GM21526 (cell line): ENCODE results near the gene PRKN.
"Not testable (repeated sequence)": the region's sequence is repeated elsewhere in the genome, so short reads cannot be mapped to it uniquely, and the experiment has no call there.

ENCODE experiments used
- ATAC-seq: cut with Tn5 transposase; IDR thresholded peaks from one replicate; pipeline ENCODE4 v1.9.1; 2021; ENCODE audit warnings: moderate library complexity; ENCODE audit not compliant: unreplicated experiment, low FRiP score

PRKN gene

DNA sequence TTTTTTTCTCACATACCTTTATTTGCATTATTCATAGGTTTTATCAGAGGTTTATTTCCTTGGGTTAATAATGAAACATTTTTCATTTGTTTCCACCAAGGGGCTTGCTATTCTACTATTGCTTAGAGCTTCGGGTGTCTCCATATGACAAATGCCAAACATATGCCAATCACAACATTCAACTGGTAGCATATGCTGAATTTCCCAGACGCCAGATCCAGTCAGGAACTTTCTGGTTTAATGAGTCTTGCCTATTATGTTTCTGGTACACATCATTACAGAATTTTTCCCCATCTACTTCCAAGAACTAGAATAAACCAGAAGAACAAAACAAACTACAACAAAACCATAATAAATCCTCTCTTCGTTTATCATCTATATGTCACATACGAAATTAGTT is 180.7 kb downstream of the PRKN start:
- ATAC-seq = no peak

DNA sequence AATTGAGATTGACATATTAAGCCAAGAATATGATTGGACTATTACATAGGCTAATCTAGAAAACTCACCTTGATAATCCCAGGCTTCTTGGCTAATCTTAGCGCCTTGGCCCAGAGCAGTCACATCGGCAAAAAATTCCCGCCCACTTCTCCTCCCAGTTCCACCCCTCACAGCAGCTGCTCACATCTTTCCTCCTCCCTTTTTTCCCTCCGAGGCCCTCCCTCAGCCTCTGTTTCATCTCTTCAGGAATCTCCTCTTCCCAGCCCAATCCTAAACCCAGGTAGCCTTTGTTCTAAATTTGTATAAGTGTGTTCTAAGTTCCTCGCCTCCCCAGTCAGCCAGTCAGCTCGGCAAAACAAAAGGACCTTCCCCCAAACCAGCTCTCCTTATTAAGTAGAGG is 184.3 kb downstream of the PRKN start:
- ATAC-seq = no peak

DNA sequence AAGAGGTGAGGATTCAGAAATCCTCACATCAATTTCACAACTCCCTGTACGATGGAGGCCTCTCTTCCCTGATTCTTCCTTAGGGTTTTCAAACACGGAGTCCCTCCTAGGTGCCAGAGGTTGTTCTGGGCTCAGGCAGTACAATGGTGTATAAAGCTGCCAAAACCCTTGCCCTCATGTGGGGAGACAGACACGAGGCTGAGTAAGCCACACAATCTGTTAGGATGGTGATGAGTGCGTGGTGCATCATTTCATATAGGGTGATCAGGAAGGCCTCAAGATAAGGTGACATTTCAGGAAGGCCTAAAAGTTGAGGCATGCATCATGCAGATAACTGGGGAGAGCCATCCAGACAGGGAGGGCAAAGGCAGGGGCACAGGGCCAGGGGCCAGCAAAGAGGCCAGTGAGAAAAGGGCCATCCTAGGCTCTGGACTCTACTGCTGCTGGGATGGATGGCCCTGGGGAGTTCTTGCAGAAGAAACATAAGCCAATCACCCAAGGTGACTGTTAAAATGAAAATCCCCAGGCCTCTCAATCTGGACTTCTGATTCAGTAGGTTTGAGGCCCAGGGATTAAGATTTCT is 186.5 kb downstream of the PRKN start:
- no peak for ATAC-seq

DNA sequence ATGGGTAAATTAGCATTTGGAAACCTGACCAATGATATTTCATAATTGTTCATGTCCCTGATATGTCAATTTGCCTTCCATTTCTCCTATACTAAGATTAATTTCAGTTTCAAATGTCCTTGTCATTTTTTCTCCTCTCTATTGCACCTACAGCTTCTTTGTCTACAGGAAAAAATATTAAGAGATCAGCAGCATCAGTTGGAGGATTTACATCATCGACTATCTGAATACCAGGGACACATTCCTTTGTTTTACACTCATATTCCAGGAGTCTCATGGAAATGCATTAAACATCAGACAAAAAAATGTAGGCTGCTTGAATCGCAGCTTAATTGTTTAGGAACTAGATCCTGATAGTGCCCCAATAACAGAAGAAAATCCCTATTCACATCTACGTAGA is 188.2 kb downstream of the PRKN start:
- ATAC-seq = no peak

DNA sequence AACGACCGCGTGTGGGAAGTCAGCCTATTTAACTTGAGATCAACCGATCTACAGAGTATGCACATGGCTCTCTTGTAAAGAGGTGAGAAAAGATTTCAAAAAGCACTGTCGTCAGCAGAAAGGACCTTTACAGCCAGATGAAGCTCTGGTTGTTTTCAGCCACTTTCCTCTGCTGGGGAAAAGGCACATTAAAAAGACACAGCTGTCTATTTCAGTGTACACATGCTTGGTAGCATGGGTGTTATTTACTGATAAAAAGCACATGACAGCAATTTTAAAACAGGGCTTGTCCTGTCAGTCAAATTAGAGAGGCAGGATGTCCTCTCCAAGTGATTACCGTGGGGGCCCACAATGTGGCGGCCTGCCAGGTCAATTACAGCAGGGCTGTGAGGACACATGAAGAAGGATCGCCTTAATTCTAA is 188.9 kb downstream of the PRKN start:
- ATAC-seq = no peak

DNA sequence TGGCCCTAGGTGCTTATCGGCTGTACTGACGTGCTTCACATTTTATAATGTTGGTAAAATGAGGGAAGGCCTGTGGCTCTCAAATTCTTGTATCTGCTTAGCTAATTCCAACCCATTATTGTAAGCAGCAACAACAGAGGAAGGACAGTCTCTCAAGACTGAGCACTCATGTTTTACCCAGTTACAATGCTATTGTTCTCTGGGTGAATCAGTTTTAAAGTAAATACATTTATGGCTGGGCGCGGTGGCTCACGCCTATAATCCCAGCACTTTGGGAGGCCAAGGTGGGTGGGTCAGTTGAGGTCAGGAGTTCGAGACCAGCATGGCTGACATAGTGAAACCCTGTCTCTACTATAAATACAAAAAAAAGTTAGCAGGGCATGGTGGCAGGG is 194.6 kb downstream of the PRKN start:
- no peak for ATAC-seq

DNA sequence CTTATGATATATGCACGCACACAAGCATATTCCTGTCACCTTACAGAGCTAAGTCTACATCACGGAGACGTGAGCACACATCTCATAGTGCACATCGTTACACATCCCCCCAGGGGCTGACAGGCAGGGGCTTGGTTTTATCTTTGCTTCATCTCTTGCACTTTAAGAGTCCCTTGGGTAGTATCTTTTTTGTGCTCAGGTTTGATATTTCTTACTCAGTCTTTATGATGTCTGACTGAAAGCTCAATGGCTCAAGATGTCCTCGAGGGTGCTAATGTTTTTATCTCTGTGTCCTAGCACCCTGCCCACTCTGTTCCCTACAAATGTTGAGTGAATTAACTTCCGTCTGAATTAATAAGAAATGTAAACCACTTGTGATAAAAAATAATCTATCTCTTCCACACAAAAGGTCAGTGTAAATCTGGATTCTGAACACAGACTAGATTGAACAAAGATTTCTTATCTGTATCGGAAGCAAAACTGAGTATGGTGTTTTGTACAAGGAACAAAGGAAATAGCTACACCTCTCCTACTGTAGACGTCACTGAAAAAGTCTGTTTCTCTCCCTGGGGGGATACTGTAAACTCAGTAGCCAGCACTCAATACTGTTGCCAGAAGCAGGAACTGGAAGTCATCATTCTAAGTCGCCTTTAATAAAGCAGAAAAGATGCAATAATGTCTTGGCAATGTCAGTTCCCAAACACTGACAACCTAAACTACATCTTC is 195.1 kb downstream of the PRKN start:
- ATAC-seq = no peak

DNA sequence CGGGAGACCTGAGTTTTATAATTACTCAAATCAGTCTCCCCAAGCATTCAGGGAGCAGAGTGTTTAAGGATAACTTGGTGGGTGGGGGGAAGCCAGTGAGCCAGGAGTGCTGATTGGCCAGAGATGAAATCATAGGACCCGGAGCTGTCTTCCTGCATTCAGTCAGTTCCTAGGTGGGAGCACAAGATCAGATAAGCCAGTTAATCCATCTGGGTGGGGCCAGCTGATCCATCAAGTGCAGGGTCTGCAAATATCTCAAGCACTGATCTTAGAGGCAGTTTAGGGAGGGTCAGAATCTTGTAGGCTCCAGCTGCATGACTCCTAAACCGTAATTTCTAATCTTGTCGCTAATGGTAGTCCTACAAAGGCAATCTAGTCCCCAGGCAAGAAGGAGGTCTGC is 196.2 kb downstream of the PRKN start:
- not testable (repeated sequence) for ATAC-seq

DNA sequence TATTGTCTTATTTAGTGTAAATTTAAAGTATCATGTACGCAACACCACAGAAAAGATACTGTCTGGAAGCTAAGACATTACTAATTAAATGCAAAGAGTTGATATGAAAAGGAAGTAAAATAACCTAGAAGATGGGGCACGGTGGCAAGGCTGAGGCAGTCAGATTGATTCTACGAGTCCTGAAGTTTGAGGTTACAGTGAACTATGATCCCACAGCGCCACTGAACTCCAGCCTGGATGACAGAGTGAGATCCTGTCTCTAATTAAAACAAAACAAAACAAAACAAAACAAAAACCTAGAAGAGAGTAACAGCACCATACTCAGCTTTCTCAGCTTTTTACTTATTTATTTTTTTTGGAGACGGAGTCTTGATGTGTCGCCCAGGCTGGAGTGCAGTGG is 199.0 kb downstream of the PRKN start:
- no peak for ATAC-seq

DNA sequence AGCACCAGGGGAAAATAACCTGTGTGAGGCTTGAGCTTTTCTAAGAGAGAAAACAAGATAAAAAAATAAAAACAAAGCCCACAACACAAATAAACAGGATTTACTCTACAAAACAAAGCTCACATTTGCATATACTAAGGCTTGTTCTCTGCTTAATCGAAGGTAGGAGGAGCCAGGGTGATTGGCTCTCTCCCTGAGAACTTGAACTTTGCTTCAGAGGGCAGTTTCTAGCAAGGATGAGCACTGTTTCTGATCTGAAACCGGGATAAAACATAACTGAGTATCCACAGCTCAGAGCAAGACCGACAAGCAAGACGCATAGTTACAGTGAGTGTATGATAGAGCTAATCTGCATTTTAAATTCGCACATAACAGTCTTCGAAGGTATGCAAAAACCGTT is 200.6 kb downstream of the PRKN start:
- ATAC-seq = no peak

DNA sequence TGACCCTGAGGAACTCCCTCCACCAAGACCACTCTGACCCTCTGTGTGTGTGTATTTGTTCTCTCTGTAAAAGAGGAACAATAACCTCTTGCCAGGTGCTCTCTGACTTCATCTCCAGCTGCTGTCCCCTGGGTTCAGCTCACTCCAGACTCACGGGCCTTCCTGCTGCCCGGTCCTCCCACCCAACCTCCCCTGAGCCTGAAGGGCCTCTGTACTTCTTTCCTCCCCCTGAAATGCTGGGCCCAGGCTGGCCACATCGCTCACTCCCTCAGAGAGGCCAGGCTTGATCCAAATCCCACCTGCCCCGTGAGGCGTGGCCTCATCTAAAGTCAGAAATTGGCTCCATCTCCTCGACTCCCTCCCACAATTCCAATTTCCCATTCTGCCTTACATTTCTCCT is 202.4 kb downstream of the PRKN start:
- ATAC-seq = no peak

DNA sequence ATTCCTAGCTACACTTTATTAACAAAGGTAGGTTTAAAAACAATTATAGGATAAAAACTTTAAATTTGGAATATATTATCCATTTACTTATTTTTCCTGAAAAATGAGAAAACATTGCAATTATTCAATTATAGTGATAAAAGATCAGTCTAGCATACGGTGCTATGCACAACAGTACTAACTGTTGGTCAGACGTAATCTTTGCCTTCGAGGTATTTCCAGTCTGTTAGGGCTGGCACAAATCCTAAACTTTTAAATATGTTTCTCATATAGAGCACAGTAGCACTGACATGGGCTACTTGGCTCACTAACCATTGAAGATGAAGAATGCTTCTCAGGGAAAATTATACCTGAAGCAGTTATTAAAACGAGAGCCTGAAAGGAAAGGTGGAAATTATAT is 214.8 kb downstream of the PRKN start:
- no peak for ATAC-seq

DNA sequence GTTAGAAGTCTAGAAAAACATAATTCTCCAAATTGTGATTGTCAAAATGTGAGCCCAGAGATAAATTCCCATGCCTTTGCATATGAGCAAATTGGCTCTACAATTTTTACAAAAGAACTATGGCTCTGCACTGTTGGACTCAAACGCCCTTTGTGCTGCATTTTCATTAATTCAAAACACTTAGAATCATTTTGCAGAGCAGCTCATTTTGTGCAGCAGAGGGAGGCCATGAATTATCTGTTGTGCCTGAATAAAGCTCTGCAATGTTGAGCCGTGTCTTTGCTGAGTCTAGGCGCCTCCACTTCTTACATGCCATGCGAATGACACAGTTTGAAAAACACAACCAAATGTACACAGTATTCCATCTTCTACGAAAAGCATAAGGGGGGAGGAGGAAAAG is 230.2 kb downstream of the PRKN start:
- ATAC-seq = no peak

DNA sequence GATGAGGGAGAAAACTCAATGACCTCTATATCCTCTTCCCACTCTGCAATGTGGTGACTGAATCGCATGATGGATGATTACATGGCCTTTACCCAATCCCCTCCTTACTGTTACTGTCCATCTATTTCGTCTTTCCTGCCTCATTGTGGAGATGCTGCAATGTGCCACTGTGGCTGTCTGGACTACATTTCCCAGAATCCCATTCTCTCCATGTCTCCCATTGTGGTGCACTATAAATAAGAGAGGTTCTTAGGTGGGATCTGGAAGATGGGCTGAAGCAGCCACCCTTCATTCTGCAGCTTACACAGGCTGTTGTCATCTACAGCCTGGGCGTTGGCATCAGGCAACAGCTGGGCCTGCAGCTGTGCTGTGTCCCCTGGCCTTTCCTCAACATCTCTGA is 233.6 kb downstream of the PRKN start:
- ATAC-seq = no peak

DNA sequence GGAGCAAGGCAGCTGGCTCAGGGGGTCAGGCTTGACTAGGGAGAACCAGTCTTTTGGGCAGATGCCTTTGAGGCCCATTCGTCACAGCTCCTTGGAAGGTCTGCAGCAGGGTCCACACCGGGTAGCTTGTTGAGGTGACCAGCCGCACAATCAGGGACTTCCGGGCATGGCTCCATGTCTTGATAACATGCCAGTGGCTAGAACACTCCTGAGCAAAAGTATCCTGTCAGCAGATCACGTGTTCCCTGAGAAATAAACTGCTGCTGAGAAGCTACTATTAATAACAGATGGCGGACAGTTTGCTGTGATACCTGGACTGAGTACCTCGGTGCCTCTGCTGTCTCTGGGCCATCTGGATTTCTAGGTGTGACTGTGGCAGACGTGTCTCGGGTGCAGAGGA is 235.9 kb downstream of the PRKN start:
- no peak for ATAC-seq

DNA sequence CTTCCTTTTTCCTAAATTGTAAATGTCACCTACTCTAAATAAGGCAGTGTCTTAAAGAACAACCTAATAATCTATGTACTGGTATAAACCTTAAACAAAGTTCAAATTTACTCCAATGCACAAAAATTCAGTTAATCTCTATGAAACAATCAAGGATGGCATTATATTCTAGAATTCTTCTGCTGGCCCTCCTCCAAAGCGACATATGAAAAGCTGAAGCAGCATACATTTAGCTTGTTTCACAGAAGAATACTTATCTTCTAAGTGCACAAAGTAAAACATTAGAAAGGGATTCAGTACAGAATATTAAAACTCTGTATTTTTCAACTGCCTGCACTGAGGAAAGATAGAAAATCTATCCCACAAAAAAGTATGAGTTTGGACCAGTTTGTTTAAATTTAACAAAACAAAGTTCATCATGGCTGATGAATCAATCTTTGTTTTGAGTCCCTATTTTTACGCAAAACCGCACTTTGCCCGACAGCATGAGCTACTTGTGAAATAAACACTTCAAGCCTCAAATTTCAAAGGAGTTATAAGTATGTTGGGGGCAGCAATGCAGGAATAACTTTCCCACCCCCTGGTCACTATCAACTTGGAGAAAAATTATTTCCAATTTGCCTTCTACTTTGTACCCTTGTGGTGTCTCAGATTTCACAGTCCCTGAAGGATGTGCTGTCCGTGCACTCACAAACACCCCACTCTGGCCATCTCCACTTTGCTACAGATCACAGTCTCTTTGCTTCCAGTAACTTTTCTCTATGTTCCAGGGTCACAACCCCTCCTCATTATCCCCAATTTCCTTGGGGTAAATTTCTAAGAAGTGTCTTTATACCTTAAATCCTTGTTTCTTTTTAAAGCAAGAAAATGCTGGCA is 238.2 kb downstream of the PRKN start:
- no peak for ATAC-seq

DNA sequence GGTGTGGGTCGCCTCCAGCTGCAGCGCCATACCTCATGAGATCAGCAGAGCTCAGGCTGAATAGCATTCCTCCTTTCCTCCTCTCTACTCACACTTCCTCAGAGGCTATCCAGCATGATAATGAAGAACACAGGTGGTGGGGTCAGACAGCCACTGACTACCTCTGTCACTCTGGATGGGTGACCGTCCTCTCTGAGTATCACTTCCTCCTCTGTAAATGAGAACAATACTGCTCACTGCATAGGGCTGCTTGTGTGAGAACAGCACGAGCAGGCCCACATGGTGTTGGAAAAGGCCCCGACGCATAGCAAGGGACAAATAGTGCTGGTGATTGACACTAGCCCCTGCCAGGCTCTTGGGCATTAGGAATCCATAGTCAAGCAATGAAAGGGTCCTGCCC is 239.1 kb downstream of the PRKN start:
- ATAC-seq = no peak

DNA sequence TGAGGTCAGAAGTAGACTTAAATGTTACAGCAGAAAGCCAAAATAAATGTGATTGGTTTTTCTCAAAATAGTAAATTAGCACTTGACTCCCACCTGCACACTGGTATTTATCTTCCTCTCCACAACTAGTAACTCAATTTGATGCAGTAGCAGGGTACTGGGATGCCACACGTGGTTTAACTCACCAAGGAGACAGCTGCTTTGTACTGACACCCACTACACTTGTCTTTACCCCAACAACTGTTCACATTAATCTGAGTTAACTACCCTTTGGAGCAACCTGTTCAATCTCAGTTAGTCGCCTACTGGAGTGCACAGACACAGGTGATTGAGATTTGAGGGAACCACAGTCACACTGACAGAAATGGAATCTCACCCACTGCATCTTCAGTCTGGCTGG is 242.1 kb downstream of the PRKN start:
- no peak for ATAC-seq

DNA sequence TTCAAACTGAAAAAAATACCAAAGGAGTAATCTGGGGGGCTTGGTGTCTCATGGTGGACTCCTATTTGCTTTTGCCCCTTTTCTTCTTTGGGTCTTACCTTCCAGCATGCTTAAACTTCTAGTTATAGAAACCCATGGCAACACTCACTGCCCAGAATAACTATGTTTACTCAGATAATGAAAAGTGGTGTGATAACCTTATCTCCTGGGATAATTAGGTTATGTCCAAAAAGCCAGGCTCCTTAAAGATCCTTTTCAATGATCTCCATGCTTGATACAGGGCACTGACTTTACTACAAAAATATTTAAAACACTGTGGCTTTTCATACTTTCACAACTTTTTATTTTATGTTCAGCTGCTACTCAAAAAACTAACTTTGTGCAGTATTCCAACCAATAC is 245.6 kb downstream of the PRKN start:
- ATAC-seq = no peak

DNA sequence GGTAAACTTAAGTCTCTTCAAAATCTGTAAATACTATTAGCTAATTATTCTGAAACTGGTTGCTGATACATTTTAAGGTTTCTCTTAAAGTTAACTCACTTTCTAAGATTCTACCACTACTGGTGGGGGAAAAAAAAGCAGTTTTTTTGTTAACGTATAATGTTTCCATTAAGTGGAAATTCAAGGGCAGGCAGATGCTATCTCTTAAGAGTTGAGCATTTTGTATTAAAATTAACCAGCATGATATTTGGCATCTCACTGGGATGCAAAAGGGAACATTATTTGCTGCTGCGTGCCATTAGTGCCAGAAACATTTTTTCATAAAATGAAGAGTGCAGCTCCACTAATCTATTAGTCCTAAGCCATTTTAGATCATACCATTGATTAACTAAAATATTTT is 246.2 kb downstream of the PRKN start:
- ATAC-seq = no peak

DNA sequence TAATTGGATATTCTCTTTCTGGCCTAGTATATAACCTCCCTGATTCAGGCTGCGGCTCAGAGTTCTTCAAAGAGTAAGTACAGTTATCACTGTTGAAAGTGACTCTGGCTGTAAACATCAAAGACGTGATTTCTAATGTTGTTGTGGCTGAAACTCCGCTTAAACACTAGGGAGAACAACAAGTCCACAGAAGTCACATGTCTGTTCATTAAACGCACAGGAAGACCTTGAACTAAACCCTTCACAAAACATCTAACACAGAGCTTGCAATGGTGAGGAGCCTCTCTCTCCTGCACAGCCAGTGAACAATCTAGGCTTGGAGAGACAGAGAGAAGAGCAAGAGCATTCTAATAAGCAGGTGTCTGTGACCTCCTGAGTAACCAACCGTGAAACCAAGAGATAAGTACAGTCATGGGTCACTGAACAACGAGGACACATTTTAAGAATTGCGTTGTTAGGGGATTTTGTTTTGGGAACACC is 249.3 kb downstream of the PRKN start:
- no peak for ATAC-seq

DNA sequence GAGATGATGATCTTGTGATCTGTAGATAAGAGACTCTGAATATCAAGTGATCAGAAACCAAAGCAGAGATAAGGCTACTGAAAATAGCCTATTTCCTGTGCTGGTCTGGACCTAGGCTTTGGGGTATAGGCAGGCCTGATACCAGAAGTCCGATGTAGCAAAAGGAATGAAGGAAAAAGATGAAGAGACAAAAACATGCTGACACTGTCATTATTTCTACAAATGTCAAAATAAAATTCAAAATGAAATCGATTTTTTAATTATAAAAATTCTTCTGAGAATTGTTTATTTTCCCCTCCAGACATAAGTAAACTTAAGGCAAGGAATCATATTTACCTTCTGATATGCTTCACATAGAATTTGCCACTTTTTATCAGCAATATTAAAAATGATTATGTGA is 252.8 kb downstream of the PRKN start:
- no peak for ATAC-seq
